IPS-NIHi11 (cell line): ENCODE measurements around the gene FOXO6.

Experiments used
- DNase-seq: peaks from one replicate; pipeline ENCODE4 v3.0.0; 2012; ENCODE audit warnings: mixed read lengths, low spot score

Gene FOXO6

GRCh38 chr1:41353744-41354143, 7.5 kb upstream of the FOXO6 start:
- no peak for DNase-seq

DNA sequence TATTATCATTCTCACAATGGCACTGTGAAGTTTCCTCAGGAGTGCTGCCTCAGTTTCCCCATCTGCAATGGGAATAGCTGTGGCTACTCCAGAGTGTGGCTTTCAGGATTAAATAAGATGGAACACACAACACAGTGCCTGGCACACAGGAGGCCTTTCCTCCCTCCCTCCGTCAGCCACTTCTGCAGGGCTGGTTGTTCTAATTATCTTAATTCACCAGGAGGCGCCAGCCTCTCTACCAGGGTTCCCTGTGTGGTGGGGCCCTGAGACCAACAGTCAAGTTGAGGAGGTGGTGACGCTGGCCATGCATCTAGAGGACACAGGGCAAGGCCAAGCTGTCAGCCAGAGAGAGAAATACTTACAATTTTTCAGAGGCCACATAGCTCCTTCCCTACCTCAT, 6.3 kb upstream of the FOXO6 start:
- DNase-seq, result no peak

- DNase-seq, result no peak
Observed at GRCh38 chr1:41355356-41355755, 5.9 kb upstream of the FOXO6 start.

DNA sequence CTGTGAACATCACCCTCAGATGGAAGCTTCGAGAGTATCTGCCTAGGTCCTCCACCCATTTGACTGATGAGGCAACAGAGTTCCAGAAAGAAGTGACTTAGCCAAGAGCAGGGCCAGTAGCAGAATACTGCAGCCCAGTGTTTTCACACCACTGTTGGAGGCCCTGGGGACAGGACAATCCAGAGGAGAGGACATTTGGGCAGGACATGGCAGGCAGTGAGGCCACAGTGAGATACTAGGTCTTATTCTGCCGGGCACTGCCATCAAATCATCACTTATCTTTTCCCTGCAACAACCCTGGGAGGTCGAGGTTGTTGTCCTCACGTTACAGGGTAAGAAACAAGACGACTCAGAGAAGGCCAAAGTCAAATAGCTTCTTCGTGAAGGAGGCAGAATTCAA, 5.5 kb upstream of the FOXO6 start:
- DNase-seq, result no peak

DNA sequence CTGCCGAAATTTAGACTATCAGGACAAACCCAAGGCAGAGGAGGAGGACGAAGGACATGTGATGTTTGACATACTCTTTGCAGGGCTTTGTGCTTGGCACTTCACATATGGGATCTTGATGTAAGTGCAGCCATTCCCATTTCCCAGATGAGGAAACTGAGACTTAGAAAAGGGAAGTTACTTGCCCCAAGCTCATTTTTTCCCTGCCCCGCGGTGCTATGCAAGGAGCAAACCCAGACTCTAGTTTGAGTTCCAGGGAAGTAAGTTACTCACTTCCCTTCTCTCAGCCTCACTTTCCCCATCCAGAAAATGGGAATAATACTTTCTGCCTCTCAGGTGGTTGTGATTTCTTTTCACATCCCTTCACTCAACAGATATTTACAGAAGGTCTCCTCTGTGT, 4.5 kb upstream of the FOXO6 start:
- no peak for DNase-seq

DNA sequence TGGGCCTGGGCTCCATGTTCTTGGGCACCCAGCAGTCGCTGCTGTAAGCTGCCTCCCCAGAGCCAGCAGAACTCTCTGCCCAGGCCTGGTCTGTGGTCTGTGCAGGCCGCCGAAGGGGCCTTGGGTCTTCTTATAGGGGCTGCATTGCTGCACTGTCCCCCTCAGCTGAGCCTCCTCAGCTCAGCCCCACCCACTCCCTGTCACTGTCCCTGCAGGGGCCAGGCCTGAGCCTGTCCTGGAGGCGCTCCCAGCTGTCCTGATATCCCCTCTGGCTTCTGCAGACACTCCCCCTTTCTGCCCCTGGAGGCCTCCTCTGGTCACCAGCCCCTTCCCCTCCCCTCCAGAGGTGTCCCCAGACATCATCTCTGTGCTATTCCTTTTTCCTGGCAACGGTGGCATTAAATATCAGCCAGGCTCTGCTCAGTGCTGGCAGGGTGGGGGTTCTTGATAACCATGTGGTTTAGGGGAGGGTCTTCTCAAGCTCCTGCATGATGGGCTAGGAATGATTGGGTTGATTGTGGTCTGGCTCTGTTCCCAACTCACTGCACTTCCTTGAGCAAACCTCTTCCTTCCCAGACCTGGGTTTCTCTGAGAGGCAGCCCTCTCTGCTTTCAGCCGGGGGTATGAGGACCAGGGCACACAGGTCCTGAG, 3.7 kb upstream of the FOXO6 start:
- no peak for DNase-seq

GRCh38 chr1:41358131-41359021, 2.9 kb upstream of the FOXO6 start:
- DNase-seq, result no peak

GRCh38 chr1:41359211-41360073, 1.8 kb upstream of the FOXO6 start:
- DNase-seq, result no peak

DNA sequence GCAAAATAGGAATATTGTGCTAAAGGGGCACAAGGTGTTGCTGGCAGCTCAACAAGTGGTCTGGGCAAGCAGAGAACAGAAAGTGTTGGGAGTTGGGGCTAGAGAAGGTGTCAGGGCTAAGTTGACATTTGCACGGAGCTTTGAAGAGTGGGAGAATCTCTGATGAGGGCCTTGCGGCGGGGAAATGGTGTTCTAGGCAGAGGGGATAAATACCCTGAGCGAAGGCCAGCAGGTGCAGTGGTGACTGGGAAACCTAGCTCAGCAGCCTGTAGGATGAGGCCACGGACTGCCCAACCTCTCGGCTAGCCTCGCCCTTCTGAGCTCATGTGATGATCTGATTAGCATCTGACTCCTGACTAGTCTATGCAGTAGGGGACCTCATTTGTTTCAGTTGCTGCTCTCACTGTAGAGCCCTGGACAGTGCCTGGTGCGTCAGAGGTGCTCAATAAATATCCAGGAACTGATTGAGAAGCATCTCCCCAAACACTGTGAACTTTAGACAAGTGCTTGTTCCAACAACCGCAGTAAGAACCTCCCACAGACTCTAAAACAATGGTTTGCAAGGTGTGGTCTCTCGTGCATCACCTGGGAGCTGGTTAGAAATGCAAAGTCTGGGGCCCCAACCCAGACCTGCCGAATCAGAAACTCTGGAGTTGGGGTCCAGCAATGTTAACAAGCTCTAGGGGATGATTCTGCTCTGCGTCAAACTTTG, 1.0 kb upstream of the FOXO6 start:
- peak; percentile 50 for DNase-seq

GRCh38 chr1:41361495-41362356, 492 bp downstream of the FOXO6 start:
- peak; percentile 43 for DNase-seq

DNA sequence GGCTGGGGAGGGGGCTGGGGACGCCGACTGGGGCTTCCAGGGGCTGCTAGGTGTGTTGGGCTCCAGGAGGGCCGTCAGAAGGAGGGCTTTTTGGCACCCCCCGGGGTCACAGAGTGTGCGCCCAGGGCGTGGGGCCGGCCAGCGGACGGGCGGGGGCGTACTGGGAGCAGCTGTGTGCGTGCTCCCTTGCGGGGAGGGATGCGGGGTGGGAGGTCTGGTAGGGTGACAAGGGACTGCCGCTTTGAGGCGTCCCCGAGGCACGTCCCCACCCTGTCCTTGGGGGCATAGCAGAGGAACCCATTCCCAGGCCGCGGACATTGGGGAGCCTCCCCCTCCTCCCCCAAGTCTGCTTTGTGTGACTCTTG, 1.1 kb downstream of the FOXO6 start:
- DNase-seq, result no peak

GRCh38 chr1:41362749-41363590, 1.7 kb downstream of the FOXO6 start:
- no peak for DNase-seq

GRCh38 chr1:41363591-41364320, 2.5 kb downstream of the FOXO6 start:
- DNase-seq, result no peak

DNA sequence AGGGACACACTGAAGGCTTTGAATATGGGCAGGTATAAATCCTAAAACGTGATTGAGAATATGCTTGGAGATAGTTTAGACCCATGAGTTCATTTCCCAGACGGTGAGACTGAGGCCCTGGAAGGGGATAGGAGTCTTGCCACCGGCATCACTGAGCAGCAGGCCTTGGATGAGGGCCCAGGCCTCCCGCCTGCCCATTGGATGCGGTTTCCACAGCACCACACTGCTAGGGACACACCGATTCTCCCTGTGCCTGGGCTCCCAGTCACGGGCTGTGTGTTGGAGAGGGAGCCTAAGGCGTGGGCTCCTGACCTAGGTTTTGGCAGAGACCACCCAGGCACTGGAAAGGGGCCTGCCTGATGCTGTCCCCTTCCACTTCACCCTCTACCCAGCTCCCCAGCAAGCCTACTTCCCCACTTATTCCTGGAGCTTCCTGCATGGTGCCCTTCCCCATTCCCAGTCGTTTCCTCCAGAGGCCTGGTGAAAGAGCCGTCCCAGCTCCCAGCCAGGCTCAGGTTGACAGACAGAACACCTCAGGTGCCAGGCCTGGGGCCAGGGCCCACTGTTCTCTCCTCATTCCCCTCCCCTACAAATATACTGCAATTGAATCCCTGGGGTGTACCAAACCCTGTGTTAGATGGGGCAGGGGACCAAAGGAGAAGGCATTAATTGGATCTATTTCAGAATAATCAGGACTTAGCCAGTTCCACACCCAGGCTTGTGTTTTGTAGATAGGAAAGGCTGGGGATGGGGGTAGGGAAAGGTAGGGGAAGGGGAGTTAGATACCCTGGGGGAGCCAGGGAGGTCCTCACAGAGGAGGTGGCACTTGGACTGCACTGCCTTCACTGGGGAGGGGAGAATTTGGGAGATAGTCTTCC, 3.4 kb downstream of the FOXO6 start:
- DNase-seq, result no peak

- no peak for DNase-seq
Observed at GRCh38 chr1:41365320-41365633, 4.0 kb downstream of the FOXO6 start.

DNA sequence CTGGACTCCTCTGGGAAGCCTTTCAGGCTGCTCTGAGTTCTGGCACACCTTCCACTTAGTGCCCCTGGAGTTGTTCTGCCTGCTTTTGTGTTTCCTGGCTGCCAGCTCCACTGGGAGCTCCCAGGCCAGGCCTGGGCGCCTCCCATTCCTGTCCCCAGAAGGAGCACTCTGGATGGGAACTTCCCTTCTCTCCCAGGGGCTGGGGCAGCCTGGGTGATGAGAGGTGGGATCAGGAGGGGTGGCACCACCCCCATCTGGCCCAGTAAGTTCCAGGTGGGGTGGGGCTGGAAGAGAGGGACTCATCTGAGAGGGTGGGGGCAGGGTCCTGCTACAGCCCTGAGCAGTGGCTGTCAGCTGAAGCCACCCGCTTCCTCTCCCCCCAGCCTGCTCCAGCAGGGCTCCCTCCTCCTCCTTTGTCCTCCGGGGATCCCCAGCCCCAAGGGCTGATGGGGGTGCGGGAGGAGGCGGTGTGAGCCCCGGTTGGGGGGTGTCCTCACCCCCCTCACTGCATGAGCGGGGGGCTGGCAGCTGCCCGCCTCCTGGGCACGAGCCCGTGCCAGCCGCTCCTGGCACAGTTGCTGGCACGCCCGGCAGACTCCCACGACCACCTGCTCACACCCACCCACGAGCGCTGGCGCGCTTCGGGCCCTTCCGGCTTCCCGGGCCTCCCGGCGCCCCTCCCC, 4.7 kb downstream of the FOXO6 start:
- no peak for DNase-seq

GRCh38 chr1:41366455-41367287, 5.4 kb downstream of the FOXO6 start:
- peak; percentile 41 for DNase-seq
